Activated CD4-positive, CD25-positive, alpha-beta regulatory T cell (primary cell): ENCODE data around the gene RIC8A.

Source experiments
- DNase-seq, 4 experiments: peaks; one replicate each; lab custom pipeline; 2025; lab: John Stamatoyannopoulos, UW

The RIC8A gene

GRCh38 chr11:250274-250673 is 42.8 kb downstream of the RIC8A start:
- no peak for DNase-seq

- peak; percentile 36 to 64 (median 52) for DNase-seq
These were observed 43.3 kb downstream of the RIC8A start for GRCh38 chr11:250740-251299.

- no peak for DNase-seq
These were observed 44.0 kb downstream of the RIC8A start for GRCh38 chr11:251550-251949.

- no peak for DNase-seq
These were observed 45.2 kb downstream of the RIC8A start for GRCh38 chr11:252666-253065.

GRCh38 chr11:253160-253885 is 45.8 kb downstream of the RIC8A start:
- DNase-seq = no peak

- DNase-seq = no peak
These were observed 46.4 kb downstream of the RIC8A start for GRCh38 chr11:253886-254270.

- no peak for DNase-seq
These were observed 47.7 kb downstream of the RIC8A start for GRCh38 chr11:255176-255575.

- no peak for DNase-seq
These were observed 48.3 kb downstream of the RIC8A start for GRCh38 chr11:255816-256215.

GRCh38 chr11:256952-257737 is 49.6 kb downstream of the RIC8A start:
- no peak for DNase-seq

GRCh38 chr11:257766-258493 is 50.4 kb downstream of the RIC8A start:
- no peak for DNase-seq

GRCh38 chr11:259413-259812 is 51.9 kb downstream of the RIC8A start:
- DNase-seq = no peak

- DNase-seq = no peak
These were observed 54.1 kb downstream of the RIC8A start for GRCh38 chr11:261624-262023.
